Fibroblast of skin of scalp (primary cell): ENCODE measurements around the gene ARID4B.

Experiments
- DNase-seq: peaks from one replicate; pipeline ENCODE4 v3.0.0-alpha.2; 2013

Gene ARID4B

DNA sequence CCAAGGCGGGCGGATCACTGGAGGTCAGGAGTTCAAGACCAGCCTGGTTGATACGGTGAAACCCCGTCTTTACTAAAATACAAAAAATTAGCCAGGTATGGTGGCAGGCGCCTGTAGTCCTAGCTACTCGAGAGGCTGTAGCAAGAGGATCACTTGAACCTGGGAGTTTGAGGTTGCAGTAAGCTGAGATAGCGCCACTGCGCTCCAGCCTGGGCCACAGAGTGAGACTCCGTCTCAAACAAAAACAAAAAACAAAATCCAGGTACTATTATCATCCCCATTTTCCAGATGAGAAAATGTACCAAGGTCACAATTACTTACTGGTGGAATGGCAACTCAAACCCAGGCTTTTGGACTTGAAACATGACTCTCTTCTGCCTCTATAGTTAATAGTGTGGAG is 203.9 kb downstream of the ARID4B start:
- no peak for DNase-seq

DNA sequence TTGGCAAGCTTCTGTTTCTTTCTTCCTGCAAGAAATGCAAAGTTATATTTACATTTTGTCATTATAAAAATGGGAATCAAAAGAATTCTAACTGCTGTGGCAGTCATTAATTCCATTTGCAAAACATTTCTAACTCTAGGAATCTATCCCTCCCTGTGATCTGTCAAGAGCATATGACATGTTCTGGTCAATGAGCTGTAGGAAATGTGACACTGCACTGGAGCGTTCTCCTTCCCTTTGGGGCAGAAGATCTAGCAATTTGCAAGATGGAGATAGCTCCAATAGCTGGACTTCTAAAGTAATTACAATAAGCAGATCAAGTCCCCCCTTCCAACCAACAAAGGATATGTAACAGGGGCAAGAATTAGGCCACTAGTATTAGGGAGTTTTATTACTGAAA is 205.6 kb downstream of the ARID4B start:
- no peak for DNase-seq
